ENCODE measurements around the gene BIN2.
"Not testable (repeated sequence)": the region's sequence is repeated elsewhere in the genome, so short reads cannot be mapped to it uniquely, and the experiment has no call there.

BIN2 gene

DNA sequence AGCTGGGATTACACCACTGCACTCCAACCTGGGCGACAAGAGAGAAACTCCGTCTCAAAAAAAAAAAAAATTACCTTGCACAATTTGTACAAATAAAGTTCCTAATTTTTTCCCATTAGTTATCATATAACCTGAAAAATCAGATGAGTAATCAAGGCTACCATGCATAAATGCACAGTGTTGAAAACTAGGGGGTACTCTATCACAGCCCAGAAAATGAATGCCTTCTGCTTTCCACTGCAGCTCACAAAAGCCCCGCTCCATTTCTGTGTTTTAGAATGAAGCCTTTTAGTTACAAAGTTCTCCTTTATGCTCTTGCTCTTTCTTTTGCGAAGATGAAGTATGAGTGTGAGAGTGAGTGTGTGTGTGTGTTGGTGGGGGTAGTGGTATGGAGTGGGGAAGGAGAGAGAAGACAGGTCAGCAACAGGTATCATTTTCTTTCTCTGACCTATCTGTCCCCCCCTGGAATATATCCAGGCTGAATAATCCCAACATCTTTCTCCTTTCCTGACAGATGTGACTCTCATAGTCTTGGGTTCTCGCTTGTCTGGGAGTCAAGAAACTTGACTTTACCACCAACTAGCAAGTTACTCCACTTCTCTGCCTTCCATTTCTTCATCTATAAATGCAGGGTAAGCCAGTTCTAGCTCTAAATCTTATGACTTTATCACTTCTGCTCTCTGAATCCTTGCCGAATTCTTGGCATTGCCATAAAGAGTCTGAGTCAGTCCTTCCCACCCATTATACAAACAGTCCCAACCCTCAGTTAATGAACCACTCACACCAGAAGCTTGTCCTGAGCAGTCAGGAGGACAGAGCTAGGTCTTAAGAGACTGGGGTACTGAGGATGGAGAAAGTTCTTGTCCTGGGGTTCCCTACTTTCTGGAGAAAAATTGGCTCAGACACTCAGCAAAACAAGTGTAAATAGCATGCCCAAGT lies 16.1 kb downstream of the BIN2 start:
- no peak for DNase-seq (ENCODE audit: low read depth)

GRCh38 chr12:51306507-51306906 lies 17.5 kb downstream of the BIN2 start:
- no peak for DNase-seq (ENCODE audit: low read depth)

DNA sequence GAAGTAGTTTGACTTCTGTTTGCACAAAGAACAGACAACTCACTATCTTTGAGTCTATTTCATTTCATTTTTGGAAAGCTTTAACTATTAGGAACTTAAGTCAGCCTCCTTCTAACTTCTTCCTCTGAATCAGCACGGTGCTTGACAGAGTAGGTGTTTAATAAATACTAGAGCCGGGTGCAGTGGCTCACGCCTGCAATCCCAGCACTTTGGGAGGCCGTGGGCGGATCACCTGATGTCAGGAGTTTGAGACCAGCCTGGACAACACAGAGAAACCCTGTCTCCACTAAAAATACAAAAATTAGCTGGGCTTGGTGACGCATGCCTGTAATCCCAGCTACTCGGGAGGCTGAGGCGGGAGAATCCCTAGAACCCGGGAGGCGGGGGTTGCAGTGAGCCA lies 23.2 kb downstream of the BIN2 start:
- DNase-seq (ENCODE audit: low read depth): not testable (repeated sequence)

DNA sequence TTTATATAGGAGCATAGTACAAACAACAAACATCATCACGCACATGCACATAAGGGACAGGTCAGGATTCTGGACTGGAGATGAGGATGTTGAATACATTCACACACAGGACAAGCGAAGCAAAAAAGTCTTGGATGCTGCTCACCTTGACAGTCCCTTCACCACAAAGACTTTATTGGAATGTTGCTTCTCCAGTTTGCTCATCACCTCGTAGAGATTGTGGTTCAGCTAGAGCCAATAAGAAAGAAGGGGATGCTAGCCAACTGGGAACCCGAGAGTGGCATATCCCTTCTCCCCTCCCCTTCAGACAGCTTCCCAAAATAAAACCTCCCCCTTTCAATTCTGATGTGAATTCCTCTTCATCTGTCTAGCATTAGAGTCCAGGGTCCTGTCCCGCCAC lies 28.3 kb downstream of the BIN2 start:
- DNase-seq (ENCODE audit: low read depth): no peak

- not testable (repeated sequence) for DNase-seq (ENCODE audit: low read depth)
Observed at GRCh38 chr12:51294097-51294496, 29.9 kb downstream of the BIN2 start.

GRCh38 chr12:51293696-51294095 lies 30.3 kb downstream of the BIN2 start:
- DNase-seq (ENCODE audit: low read depth): no peak

GRCh38 chr12:51291603-51292513 lies 32.1 kb downstream of the BIN2 start:
- not testable (repeated sequence) for DNase-seq (ENCODE audit: low read depth)

GRCh38 chr12:51285843-51286242 lies 38.1 kb downstream of the BIN2 start:
- no peak for DNase-seq (ENCODE audit: low read depth)

DNA sequence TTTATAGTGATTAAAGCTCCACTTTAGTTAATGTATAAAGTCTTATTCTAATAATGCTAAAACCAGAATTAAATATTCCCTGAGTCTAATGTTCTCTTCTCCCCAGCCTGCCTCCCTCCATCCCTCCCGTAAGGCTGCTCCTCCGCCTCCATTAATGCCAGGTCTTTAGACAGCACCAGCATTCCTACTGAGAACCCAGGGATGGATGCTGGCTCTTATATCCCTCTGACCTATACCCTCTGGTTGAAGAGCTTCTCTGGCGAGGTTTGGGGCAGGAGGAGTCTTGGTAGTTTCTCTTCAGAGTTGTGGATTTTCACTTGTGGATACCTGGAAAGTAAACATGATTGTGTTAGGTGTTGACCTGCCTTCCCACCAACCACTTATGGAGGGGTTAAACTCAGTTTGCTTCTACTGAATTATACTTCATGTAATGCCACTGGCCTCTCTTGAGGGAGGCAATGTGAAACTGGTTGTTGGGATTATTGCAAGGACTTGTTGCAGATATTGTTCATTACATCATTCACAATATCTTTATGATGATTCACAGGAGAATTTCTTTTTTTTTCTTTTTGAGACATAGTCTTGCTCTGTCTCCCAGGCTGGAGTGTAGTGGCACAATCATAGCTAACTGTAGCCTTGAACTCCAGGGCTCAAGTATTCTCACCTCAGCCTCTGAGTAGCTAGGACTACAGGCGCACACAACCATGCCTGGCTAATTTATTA lies 42.6 kb downstream of the BIN2 start:
- no peak for DNase-seq (ENCODE audit: low read depth)

GRCh38 chr12:51275088-51275487 lies 48.9 kb downstream of the BIN2 start:
- no peak for DNase-seq (ENCODE audit: low read depth)

DNA sequence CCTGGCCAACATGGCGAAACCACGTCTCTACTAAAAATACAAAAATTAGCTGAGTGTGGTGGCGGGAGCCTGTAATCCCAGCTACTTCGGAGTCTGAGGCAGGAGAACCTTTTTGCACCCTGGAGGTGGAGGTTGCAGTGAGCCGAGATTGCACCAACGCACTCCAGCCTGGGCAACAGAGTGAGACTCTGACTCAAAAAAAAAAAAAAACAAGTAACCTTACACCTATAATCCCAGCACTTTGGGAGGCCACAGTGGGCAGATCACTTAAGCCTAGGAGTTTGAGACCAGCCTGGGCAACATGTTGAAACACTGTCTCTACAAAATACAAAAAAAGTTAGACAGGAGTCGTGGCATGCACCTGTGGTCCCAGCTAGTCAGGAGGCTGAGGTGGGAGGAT lies 51.2 kb downstream of the BIN2 start:
- DNase-seq (ENCODE audit: low read depth): not testable (repeated sequence)

GRCh38 chr12:51270951-51271518 lies 52.9 kb downstream of the BIN2 start:
- no peak for DNase-seq (ENCODE audit: low read depth)

GRCh38 chr12:51270067-51270950 lies 53.7 kb downstream of the BIN2 start, which contains the start of gene SMAGP:
Gene SMAGP (minus strand): TSS chr12:51270415. CDS start chr12:51269278, 1,137 bp downstream.
- DNase-seq (ENCODE audit: low read depth): peak; percentile 27

DNA sequence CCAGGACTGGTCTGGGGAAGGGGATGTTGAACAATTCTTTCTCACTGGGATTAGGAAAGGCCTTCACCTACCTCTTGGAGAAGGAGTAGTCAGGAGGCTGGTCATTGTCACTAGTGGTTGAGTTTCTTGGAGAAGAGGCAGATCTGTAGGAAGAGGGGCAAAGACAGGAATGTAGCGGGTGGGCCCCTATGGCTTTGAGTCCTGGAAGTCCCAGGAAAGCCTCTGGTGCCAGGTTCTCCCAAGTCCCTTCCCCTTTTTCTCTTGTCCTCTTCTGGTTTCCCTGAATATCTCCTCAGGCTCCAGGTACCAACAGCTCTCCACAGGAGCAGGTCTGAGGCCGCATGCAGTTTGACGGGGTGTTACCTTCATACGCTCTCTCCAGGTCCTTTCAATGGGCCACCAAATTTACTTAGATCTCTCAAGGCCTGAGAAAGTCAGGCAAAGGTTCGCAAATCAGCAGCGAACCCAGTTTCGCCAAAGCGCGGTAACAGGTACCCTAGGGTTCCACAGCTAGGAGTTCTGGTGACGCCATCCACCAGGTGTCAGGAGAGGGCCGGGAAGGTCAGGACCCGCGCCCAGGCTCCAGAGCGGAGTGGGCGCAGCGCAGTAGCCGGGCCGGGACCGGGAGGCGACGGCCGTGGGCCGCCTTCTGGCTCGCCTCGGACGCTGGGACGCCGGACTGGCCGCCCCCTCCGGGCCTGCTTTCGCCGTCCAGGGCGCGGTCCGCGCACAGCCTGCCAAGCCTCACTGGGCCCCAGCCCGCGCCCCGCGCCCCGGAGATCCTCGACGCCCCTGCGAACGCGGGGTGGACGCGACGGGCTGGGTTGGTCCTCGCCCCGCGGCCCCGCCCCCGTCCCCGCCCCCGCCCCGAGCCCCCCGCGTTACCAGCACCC lies 54.6 kb downstream of the BIN2 start:
- DNase-seq (ENCODE audit: low read depth): peak; percentile 34

GRCh38 chr12:51265024-51265423 lies 59.0 kb downstream of the BIN2 start:
- DNase-seq (ENCODE audit: low read depth): no peak

DNA sequence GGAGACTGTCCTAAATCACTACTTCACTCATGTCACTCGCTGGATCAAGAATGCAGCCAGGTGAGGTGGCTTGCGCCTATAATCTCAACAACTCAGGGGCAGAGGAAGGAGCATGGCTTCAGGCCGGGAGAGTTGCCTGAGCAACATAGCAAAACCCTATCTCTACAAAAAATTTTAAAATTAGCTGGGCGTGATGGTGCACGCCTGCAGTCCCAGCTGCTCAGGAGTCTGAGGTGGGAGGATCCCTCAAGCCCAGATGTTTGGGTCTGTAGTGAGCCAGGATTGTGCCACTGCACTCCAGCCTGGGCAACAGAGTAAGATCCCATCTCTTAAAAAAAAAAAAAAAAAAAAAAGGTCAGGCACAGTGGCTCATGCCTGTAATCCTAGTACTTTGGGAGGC lies 59.7 kb downstream of the BIN2 start:
- no peak for DNase-seq (ENCODE audit: low read depth)

DNA sequence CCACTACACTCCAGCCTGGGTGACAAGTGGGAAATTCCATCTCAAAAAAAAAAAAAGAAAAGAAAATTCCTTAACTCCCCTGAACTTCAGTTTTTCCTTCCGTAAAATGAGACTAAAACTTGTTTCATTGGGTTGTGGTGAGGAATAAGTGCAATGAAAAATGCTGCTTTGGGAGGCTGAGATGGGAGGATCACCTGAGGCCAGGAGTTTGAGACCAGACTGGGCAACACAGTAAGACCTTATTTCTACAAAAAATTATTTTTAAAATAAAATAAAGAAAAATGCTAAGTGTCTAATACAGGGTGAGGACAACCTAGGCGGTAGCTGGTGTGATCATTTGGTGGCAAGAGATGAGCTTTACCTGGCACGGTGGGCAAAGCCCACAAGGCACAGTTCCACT lies 60.6 kb downstream of the BIN2 start:
- DNase-seq (ENCODE audit: low read depth): no peak

DNA sequence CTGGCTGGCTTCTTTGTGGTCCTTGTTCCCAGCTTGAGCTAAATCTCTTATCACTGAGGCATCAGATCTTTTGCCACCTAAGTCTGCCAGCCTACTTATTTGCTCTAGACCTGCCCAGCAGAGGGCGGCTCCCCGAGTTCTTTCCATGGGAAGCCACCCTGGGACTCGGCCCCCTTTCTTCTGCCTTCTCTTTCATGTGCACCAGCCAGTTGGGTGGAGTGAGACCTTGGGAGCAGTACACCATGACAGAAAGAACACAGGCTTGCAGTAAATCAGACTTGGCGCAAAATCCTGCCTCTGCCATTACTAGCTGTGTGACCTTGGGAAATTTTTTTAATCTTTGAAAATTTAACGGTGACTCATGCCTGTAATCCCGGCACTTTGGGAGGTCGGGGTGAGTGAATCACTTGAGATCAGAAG lies 61.2 kb downstream of the BIN2 start:
- no peak for DNase-seq (ENCODE audit: low read depth)

DNA sequence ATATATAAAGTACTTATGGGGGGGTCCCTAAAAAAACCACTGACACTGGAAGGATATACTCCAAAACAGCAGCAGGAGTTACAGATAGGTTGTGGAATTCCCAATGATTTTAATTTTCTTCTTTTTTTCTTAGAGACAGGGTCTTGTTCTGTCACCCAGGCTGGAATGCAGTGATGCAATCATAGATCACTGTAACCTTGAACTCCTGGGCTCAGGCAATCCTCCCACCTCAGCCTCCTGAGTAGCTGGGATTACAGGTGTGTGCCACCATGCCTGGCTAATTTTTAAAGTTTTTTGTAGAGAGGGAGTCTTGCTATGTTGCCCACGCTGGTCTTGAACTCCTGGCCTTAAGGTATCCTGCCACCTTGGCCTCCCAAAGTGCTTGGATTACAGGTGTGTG lies 64.4 kb downstream of the BIN2 start:
- DNase-seq (ENCODE audit: low read depth): not testable (repeated sequence)

GRCh38 chr12:51254536-51254935 lies 69.4 kb downstream of the BIN2 start:
- DNase-seq (ENCODE audit: low read depth): no peak
